GM08714 (cell line): ENCODE results near the gene PLXNB2.

Experiments
- H3K4me3 ChIP-seq: fragments of 200-500 bp; sonication (Bioruptor generic); 2 replicates; pipeline ENCODE4 v1.5.1; 2014; ENCODE audit warnings: mild to moderate bottlenecking, low read length, inconsistent platforms
- ZNF274 ChIP-seq: IDR thresholded peaks from 2 replicates; pipeline ENCODE4 v1.6.1; 2012; ENCODE audit warnings: mild to moderate bottlenecking, low read depth, low read length

PLXNB2 gene

DNA sequence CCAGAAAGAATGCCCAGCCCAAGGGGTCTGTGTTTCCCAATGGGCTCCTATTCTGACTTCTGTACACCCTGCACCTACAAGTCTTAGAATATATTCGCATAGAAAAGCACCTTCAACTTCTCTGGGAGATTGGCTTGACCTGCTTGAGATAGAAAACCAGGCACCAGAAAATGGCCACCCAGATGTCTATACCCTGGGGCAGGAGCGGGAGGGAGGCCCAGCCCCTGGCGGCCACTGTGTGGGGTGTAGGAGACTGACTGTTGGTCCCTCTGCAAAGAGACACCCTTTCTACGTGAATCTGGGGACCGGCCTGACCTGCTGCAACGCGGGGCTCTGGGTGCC, 10.9 kb upstream of the PLXNB2 start:
- no peak for TF ChIP-seq ZNF274
- no peak overlapping the region for H3K4me3 ChIP-seq

DNA sequence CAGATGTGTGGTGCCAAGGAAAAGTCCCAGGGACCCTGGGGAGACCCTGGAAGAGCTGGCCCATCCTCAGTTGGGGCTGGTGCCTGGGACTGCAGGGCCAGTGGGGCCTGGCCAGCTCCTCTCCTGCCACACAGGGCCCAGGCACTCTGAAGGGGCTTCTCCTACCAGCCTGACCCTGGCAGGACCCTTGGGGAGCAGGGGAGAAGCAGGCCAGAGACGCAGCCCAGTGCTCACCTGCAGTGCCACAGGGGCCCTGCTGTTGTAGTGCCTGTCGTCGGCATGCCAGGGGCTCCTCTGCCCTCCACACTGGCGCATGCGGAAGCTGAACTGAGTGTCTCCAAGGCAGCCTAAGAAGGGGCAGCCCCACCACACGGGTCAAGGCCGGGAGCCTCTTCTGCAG, 10.2 kb upstream of the PLXNB2 start:
- no peak for TF ChIP-seq ZNF274
- no peak overlapping the region for H3K4me3 ChIP-seq

DNA sequence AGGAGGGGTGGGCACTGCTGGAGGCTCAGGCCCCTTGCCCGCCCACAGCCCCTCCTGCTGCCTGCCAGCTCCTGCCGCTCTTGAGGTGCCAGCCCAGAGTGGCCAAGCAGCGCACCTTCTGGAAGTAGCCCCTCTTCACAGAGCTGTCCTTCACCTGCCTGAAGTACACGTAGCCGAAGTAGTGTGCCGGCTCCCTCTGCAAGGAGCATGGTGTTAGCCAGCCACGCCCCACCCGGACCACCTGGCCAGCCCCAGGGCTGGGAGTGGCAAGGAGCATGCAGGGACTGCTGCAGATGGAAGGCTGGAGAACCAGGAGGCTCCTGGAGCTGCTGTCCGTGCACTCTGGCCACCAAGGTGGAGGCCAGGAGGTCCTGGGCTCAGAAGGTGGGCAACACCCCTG, 9.7 kb upstream of the PLXNB2 start:
- no peak overlapping the region for H3K4me3 ChIP-seq
- no peak for TF ChIP-seq ZNF274

DNA sequence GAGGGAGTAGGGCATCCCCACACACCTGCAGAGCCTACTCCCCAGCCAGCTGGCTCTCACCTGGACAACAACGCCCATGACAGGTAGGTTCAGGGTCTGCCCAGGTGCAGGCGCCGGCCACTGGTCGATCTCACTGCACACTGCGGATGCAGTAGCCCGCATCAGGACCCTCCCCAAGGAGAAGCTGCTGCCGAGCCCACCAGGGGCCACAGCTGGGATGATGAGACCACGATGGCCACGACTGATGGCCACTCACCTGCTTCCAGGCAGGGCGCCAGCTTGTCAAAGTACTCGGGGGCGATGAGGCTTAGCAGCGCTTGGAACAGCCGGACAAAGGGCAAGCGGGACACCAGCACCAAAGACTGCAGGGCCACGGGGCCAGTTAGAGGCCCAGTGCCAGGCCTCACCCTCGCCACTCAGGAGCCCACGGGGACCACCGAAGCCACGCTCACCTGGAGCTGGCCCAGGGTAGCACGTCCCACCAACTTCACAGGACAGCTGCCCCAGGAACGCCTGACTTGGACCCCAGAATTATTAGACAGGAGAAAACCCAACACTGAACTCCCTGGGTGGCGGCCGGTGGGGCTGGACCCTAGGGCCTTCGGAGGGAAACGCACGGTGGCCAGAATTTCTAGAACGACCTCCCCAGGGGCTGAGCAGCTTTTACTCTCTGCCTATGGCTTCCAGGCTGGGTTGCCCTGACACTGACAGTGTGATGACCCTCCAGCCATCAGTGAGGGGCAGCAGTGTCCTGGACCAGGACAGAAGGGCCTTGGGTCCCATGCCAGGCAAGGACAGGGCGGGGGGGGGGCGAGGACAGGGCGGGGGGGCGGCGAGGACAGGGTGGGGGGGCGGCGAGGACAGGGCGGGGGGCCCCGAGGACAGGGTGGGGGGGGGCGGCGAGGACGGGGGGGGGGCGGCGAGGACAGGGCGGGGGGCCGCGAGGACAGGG, 8.9 kb upstream of the PLXNB2 start:
- TF ChIP-seq ZNF274: no peak
- H3K4me3 ChIP-seq: no peak overlapping the region

DNA sequence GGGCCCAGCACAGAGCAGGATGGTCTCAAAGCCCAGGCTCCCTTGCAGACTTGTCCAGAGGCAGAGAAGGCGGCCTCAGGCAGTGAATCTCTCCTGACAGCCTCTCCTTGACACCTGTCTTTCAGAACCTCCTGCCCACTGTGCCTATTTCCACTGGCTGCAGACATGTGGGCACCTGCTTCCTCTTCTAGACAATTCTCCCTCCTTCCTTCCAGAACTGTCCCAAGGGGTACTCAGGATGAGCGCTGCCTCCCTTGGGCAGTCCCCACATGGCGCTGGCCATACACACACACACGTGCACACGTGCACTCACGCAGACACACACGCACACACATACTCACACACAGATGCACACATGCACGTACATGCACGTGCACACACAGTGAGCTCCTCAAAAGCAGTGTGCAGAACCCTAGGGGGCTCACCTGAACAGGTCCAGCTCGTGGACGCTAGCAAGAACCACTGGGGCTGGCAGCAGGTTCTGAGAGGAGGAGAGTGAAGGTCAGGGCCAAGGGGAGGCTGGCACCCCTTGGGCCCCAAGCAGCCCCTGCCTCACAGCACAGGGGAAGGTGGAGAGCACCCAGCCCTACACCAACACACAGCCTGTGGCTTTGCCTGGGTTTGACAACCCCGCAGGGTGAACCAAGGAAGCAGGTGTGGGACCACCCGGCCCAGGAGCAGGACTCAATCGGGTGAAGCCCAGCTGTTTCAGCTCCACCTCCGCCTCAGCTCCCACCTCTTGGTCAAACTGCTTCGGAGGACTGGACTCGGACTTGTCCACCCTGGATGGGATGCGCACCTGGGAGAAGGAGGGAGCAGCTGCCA, 8.1 kb upstream of the PLXNB2 start:
- H3K4me3 ChIP-seq: peak overlapping the region; percentile 30; the same call in 1 of the 2 replicates
- TF ChIP-seq ZNF274: no peak

DNA sequence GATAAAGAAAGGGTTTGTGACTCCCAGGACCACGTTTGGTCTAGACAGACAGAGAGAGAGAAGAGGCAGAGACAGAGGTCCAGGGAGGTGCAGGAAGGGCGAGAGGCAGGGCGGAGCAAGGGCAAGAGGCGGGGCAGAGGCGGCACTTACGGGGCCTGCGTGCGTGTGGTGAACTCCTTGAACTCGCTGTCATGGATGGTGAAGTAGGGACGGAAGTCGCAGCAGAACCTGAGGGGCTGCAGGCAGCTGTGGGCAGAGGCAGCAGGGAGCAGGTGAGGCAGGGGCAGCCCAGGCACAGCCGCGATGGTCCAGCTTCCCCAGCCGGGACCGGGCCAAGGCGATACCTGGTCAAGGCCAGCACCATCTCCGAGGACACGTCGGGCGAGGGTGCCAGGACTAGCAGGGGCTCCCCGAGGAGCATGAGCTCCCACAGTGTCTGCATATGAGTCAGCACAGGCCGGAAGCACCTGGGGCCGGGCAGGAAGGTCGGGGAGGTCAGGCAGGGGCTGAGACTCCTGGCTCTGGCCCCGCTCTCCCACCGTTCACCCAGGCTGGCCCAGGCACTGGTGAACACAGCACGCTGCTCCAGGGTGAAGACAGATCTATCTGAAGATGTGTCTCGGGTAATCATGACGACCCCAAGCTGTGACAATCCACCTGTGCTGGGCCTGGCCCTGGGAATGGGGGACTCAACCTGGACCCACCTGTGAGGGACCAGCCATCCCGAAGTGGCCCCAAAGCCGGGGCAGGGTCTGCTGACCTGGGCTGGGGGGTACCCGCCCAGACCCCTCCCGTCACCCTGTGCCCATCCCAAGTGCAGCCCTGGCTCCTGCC, 7.2 kb upstream of the PLXNB2 start:
- H3K4me3 ChIP-seq: peak overlapping the region; percentile 59; the same call in 1 of the 2 replicates
- TF ChIP-seq ZNF274: no peak

DNA sequence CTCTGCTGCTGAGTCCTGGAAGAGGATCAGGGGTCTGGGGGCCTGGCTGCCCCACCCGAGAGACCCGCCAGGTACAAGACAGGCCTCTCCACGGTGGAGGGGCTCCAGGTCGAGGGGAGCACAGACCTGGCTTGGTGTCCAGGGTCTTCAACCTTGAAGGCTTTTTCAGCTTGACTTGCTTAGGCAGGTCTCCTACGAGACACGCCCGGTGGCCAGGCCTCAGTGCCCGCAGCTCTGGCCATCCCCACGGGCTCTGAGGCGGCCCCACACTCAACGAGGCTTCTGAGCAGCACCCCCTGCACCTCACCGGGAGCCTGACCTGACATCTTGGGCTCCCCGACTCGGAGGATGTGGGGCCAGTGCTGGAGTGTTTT, 6.6 kb upstream of the PLXNB2 start:
- H3K4me3 ChIP-seq: peak overlapping the region; percentile 59; the same call in 1 of the 2 replicates
- TF ChIP-seq ZNF274: no peak

DNA sequence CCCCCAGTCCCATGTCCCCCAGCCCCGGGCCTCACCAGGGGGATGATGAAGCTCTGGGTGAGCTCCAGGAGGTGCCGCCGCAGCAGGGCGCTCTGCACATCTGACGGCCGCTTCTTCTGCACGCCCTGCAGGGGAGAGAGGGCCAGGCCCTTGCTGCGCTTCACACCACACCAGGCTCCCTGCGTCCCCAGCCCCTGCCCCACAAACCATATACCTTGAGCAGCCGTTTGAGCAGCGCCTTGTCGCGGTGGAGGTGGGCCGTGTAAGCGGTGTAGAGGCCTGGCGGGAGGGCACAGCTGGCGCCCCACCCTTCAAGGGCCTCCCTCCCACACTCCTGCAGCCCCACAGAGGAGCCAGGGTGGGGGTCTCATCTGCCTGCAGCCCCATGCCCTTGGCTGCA, 6.2 kb upstream of the PLXNB2 start:
- no peak for TF ChIP-seq ZNF274
- peak overlapping the region; percentile 59; the same call in 1 of the 2 replicates for H3K4me3 ChIP-seq

DNA sequence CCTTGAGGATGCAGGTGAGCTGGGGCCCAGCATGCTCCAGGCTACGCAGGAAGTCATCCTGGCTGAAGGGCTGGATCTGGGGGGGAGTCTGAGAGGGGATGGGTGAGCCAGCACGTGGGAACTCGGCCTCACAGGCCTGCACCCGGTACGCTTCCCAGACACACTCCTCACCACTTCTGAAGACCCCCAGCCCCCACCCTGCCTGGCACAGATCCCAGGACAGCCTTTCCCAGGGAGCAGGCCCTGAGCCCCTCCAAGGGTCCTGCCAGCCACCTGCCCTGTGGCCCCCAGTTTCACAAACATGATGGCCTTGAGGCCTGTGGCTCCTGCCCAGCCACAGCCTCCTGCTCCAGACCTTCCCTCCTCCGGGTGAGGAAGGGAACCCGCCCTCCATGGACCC, 5.6 kb upstream of the PLXNB2 start:
- TF ChIP-seq ZNF274: no peak
- no peak overlapping the region; the same call in 1 of the 2 replicates for H3K4me3 ChIP-seq

DNA sequence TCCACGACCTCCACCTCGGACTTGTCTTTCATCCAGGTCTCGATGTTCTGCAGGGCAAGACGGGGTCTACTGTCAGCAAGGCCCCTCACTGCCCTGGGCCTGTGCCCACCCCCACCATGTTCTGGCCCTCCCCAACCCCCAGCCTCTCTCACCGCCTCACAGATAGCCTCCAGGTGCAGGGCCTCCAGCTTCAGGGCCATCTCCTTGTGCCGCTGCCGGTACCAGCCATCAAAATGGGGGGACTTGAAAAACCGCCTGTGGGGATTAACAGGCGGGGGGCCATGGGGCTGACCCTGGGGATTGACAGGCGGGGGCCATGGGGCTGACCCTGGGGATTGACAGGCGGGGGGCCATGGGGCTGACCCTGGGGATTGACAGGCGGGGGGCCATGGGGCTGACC, 4.9 kb upstream of the PLXNB2 start:
- TF ChIP-seq ZNF274: no peak
- no peak overlapping the region for H3K4me3 ChIP-seq

DNA sequence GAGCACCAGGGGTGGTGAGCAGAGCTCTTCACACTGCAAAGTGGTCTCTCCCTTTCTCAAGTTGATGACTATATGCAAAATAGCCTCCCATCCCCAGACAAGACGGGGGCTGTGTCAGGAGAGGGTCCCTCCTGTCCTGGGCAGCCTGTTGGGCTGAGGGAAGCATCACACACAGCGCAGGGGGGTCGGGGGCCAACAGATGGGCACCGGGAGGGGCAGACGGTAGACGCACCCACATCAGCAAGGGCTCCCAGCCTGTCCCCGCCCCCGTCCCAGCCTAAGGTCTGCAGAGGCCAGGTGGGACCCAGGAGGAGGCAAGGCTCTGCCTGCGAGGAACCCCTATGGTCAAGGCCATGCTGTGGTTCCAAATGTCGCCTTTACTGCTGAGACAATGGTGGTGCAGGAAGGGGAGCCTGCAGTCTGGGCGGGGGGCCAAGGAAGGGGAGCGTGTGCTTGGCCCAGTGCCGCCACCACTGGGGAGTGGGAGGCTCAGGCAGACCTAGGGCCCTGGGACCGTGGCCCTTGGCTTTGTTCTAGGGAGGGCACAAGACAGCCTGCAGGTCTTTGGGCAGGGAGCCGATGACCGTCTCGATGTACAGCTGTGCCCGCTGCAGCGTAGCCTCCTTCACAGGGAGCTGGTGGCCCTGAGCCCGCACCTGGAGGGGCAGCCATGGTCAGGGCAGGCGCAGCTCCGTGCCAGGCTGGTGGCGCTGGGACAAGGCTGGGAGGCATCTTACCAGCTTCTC, 4.3 kb upstream of the PLXNB2 start:
- no peak overlapping the region for H3K4me3 ChIP-seq
- no peak for TF ChIP-seq ZNF274

DNA sequence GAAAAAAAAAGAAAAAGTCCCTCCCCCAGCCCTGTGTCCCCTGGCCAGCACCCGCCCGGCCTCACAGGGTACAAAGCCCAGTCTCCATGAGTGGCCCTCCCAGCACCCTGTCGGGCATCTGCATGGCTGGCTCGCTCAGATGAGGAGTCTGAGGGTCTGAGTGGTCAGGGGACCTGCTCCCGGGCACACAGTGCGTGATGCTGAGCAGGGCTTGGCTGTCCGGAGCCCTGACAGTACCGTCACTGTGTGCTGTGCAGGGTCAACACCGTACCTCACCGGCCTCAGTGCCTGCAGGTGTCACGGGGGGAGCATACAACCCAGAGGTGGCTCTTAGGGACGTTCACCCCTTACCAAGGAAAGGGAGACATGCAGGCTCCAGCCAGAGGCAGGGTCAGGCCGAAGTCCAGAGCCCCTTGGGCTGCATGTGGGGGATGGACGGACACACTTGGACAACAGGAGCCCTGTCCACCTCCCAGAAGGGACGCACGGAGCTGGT, 3.6 kb upstream of the PLXNB2 start:
- no peak overlapping the region for H3K4me3 ChIP-seq
- no peak for TF ChIP-seq ZNF274

DNA sequence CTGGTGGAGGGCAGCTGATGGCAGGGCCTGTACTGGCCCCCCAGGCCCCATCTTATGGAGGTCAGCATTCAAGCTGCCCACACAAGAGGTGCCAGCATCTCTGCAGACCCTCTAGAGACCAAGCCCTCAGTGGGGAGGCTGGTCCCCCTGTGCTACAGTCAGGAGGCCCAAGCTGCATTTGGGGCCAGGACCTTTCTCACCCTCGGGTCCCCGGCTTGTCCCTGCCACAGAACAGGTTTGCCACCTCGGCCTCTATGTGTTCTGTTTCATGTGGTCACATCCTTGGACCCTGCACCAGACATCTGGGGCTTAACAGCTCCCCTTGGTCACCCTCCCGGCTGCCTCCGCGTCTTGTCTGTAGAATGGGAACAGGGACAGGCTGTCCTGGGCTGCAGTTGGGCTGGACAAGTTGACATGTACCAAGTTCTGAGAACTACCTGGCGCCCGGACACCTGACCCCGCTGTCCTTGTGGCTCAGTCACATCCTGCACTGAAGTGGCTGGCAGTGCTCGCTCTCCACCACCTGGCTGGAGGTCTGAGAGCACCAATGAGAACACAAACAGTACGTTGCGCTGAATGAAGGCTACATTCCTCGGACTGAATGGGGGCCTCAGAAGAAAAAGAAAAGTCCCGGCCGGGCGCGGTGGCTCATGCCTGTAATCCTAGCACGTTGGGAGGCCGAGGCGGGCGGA, 2.7 kb upstream of the PLXNB2 start:
- TF ChIP-seq ZNF274: no peak
- no peak overlapping the region for H3K4me3 ChIP-seq
